ENCODE data around the gene DDC. TPM values are rescaled to one million over a fixed set of nuclear protein-coding genes. Genes with fewer than 3 reads are reported as not detected.

Gene DDC
- total RNA-seq, 1 donor from 2014 or later = 3.8 TPM

GRCh38 chr7:50608196-50608906, 43.1 kb upstream of the DDC start:
- H3K4me3 Mint-ChIP-seq (ENCODE audit: unreplicated experiment) = no peak overlapping the region
- H3K27ac Mint-ChIP-seq (ENCODE audit: unreplicated experiment) = no peak overlapping the region

GRCh38 chr7:50607524-50608125, 42.4 kb upstream of the DDC start:
- Mint-ChIP-seq H3K4me3 (ENCODE audit: unreplicated experiment) (no peak overlapping the region), H3K4me1 (ENCODE audit: low read depth, unreplicated experiment) (peaks cover 1% of the 10 kb centered on the region), H3K36me3 (ENCODE audit: unreplicated experiment) (peaks cover 7% of the 10 kb centered on the region), H3K9me3 (ENCODE audit: unreplicated experiment) (peaks cover 1% of the 10 kb centered on the region), H3K27ac (ENCODE audit: unreplicated experiment) (no peak overlapping the region), H3K27me3 (ENCODE audit: unreplicated experiment) (no peaks in the 10 kb centered on the region)
- no peak for DNase-seq
- no peak for TF ChIP-seq CTCF (IDR thresholded peaks at IDR 0.05; ENCODE audit: partially characterized antibody, unreplicated experiment)

More at GRCh38 chr7:50608196-50608906, 43.1 kb upstream of the DDC start:
- Mint-ChIP-seq H3K4me1 (ENCODE audit: low read depth, unreplicated experiment) (peaks cover 1% of the 10 kb centered on the region), H3K9me3 (ENCODE audit: unreplicated experiment) (peaks cover 1% of the 10 kb centered on the region), H3K27me3 (ENCODE audit: unreplicated experiment) (no peaks in the 10 kb centered on the region), H3K36me3 (ENCODE audit: unreplicated experiment) (peaks cover 7% of the 10 kb centered on the region)
- TF ChIP-seq CTCF (IDR thresholded peaks at IDR 0.05; ENCODE audit: partially characterized antibody, unreplicated experiment) = no peak
- DNase-seq = no peak

GRCh38 chr7:50605059-50605458, 39.9 kb upstream of the DDC start:
- H3K36me3 Mint-ChIP-seq (ENCODE audit: unreplicated experiment) = peaks cover 7% of the 10 kb centered on the region
- TF ChIP-seq CTCF (IDR thresholded peaks at IDR 0.05; ENCODE audit: partially characterized antibody, unreplicated experiment) = no peak
- peaks cover 1% of the 10 kb centered on the region for H3K9me3 Mint-ChIP-seq (ENCODE audit: unreplicated experiment)
- no peak overlapping the region for H3K4me3 Mint-ChIP-seq (ENCODE audit: unreplicated experiment)
- no peak overlapping the region for H3K27ac Mint-ChIP-seq (ENCODE audit: unreplicated experiment)
- no peaks in the 10 kb centered on the region for H3K27me3 Mint-ChIP-seq (ENCODE audit: unreplicated experiment)
- no peak for DNase-seq
- peaks cover 1% of the 10 kb centered on the region for H3K4me1 Mint-ChIP-seq (ENCODE audit: low read depth, unreplicated experiment)

- Mint-ChIP-seq H3K27ac (ENCODE audit: unreplicated experiment) (no peak overlapping the region), H3K4me1 (ENCODE audit: low read depth, unreplicated experiment) (peaks cover 5% of the 10 kb centered on the region), H3K4me3 (ENCODE audit: unreplicated experiment) (no peak overlapping the region), H3K36me3 (ENCODE audit: unreplicated experiment) (peaks cover 9% of the 10 kb centered on the region), H3K9me3 (ENCODE audit: unreplicated experiment) (peaks cover 3% of the 10 kb centered on the region), H3K27me3 (ENCODE audit: unreplicated experiment) (peaks cover 4% of the 10 kb centered on the region)
- no peak for TF ChIP-seq CTCF (IDR thresholded peaks at IDR 0.05; ENCODE audit: partially characterized antibody, unreplicated experiment)
- DNase-seq = no peak
Observed at GRCh38 chr7:50603287-50603686, 38.1 kb upstream of the DDC start.

GRCh38 chr7:50599385-50599784, 34.2 kb upstream of the DDC start:
- no peak for TF ChIP-seq CTCF (IDR thresholded peaks at IDR 0.05; ENCODE audit: partially characterized antibody, unreplicated experiment)
- Mint-ChIP-seq H3K27me3 (ENCODE audit: unreplicated experiment) (peaks cover 4% of the 10 kb centered on the region), H3K4me3 (ENCODE audit: unreplicated experiment) (no peak overlapping the region), H3K27ac (ENCODE audit: unreplicated experiment) (no peak overlapping the region), H3K36me3 (ENCODE audit: unreplicated experiment) (peaks cover 5% of the 10 kb centered on the region), H3K4me1 (ENCODE audit: low read depth, unreplicated experiment) (peaks cover 11% of the 10 kb centered on the region), H3K9me3 (ENCODE audit: unreplicated experiment) (peaks cover 6% of the 10 kb centered on the region)
- DNase-seq = no peak

All from glutamatergic neuron (in vitro differentiated cells).